ENCODE measurements around the gene POC1A. TPM values are rescaled to one million over a fixed set of nuclear protein-coding genes. Genes with fewer than 3 reads are reported as not detected.

POC1A gene
- total RNA-seq, 1 donor: 10.0 TPM

DNA sequence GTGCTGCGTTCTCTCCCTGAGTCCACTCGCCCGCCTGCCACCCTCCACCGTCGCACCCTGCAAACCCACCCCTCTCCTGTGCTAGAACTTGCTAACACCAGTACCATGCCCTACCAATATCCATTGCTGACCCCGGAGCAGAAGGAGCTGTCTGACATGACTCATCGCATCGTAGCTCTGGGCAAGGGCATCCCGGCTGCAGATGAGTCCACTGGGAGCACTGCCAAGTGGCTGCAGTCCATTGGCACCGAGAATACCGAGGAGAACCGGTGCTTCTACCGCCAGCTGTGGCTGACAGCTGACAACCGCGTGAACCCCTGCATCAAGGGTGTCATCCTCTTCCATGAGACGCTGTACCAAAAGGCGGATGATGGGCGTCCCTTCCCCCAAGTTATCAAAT, 38.8 kb upstream of the POC1A start:
- no peak overlapping the region for H3K4me3 ChIP-seq (ENCODE audit: low read depth, low read length)
- TF ChIP-seq, protein P1, sequence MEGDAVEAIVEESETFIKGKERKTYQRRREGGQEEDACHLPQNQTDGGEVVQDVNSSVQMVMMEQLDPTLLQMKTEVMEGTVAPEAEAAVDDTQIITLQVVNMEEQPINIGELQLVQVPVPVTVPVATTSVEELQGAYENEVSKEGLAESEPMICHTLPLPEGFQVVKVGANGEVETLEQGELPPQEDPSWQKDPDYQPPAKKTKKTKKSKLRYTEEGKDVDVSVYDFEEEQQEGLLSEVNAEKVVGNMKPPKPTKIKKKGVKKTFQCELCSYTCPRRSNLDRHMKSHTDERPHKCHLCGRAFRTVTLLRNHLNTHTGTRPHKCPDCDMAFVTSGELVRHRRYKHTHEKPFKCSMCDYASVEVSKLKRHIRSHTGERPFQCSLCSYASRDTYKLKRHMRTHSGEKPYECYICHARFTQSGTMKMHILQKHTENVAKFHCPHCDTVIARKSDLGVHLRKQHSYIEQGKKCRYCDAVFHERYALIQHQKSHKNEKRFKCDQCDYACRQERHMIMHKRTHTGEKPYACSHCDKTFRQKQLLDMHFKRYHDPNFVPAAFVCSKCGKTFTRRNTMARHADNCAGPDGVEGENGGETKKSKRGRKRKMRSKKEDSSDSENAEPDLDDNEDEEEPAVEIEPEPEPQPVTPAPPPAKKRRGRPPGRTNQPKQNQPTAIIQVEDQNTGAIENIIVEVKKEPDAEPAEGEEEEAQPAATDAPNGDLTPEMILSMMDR (IDR thresholded peaks at IDR 0.05; ENCODE audit: insufficient read depth, low read length): no peak
- DNase-seq (ENCODE audit: low read depth): no peak

DNA sequence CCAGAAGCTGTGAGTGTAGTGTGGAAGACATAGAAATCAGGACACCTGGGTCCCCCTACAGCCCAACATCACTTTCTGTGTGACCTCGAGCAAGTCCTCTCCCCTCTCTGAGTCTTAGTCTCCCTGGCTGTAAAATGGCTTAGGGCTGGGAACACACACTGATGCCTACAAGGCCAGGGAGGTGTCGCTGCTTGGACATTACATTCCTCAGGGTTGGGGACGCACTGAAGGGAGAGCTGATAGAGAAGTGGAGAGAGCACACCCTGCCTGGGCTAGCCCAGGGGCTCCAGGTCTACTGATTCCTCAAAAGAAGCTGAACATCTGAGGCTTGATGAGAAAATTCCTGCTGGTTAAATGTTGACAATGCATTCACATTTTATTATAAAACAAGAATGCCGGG, 37.4 kb upstream of the POC1A start:
- no peak overlapping the region for H3K4me3 ChIP-seq (ENCODE audit: low read depth, low read length)
- TF ChIP-seq, protein P1 (IDR thresholded peaks at IDR 0.05; ENCODE audit: insufficient read depth, low read length): no peak
- no peak for DNase-seq (ENCODE audit: low read depth)

DNA sequence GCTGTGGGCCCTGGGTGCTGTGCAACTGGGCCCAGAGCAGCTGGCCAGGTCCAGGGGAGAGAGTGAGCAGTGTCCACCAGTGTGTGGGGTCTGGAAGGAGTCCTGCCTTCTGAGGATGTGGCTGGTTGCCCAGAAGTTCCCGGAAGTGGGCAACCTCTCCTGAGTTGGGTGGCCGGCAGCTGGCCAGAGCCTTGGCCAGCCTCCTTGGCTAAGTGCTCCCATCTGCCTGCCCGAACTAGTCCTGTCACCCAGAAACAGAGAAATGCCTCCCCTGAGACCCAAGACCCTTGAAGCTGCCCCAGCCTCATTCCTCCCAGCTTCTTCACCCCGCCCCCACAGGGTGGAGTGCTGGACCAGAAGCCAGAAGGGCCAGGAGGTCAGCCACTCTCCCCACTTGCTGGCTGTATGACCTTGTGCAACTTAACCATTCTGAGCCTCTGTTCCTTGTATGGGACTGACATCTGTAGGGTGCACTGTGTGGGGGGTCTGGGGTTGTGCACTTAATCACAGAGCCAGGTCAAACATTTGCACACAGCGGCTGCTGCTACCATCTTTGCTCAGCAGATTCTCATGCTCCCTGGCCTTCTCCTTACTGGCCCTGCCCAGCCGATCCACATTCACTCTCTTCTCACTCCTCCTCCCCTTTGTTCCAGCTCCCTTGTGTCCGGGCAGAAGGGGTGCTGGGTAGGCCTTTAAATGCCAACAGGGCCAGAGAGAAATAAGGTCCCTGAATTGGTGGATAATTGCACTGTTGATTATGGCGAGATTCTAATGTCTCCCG, 36.3 kb upstream of the POC1A start:
- peak; percentile 80 for DNase-seq (ENCODE audit: low read depth)
- no peak overlapping the region for H3K4me3 ChIP-seq (ENCODE audit: low read depth, low read length)
- TF ChIP-seq, protein P1 (IDR thresholded peaks at IDR 0.05; ENCODE audit: insufficient read depth, low read length): no peak

DNA sequence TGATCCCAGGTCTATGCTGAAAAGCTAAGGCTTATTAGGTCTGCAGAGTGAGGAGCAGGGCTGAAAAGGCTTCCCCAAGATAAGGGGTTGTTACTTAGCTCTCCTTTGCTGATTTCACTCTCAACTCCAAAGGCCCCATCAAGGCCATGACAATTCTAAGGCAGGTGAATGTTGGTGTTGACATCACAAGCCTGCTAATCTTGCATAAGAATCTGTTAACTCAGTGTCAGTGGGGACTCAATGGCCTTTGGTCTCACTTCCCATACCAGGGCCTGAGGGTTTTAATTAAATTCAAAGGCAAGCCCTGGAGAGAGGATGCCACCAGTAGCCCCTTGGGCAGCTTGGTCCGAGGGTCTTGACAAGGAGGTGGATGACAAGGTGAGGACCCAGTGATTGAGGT, 34.3 kb upstream of the POC1A start:
- TF ChIP-seq, protein P1 (IDR thresholded peaks at IDR 0.05; ENCODE audit: insufficient read depth, low read length): no peak
- H3K4me3 ChIP-seq (ENCODE audit: low read depth, low read length): no peak overlapping the region
- DNase-seq (ENCODE audit: low read depth): no peak

DNA sequence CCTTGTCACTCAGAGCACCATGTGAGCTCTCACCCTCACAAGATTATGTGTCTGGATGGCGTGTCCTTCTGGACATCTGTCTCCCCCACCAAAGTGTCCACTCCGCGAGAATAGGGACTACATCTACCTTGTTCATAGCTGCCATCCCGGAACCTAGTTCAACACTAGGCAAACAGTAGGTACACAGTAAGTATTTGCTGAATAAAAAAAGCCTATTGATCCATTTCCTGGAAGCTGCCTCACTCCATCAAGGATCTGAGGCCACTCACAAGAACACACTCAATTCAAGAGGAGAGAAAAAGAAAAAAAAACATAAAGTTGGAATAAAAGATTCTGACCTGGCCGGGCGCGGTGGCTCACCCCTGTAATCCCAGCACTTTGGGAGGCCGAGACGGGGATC, 32.5 kb upstream of the POC1A start:
- H3K4me3 ChIP-seq (ENCODE audit: low read depth, low read length): no peak overlapping the region
- TF ChIP-seq, protein P1 (IDR thresholded peaks at IDR 0.05; ENCODE audit: insufficient read depth, low read length): no peak
- DNase-seq (ENCODE audit: low read depth): no peak

DNA sequence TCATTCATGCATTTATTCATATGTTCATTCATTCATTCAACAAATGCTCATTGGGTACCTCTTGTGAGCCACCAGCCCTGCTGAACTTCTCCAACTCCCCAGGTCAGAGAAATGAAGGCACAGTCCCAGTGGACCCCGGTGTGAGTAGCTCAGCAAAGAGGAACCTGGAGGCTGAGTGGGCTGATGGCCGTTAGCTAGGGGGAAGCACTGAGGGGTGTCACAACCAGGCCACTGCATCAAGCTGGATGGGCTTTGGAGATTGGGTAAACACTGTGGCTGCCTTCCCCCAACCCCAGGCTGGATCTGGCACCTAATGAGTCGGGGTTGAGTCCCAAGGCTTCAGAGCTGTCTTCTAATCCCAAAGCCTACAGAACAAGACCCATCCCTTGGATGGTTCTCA, 31.6 kb upstream of the POC1A start:
- no peak overlapping the region for H3K4me3 ChIP-seq (ENCODE audit: low read depth, low read length)
- TF ChIP-seq, protein P1 (IDR thresholded peaks at IDR 0.05; ENCODE audit: insufficient read depth, low read length): no peak
- no peak for DNase-seq (ENCODE audit: low read depth)

DNA sequence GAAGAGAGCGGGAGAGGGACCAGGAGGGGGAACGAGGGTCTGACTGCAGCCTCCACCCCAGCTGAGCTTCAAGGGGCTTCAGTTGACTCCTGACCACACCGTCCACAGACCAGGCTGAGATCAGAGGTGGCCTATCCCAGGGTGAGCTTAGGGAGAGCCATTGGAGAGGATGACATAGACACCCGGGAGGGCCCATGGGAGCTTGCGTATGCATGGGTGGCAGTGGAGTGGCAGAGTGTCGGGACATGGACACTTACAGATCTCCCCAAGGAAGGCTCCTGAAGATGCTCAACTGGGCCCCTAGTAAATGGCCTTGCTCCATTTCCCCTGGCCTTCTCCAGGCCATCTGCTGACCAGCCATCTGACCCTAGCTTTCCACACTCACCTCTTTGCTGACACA, 31.1 kb upstream of the POC1A start:
- H3K4me3 ChIP-seq (ENCODE audit: low read depth, low read length): no peak overlapping the region
- TF ChIP-seq, protein P1 (IDR thresholded peaks at IDR 0.05; ENCODE audit: insufficient read depth, low read length): no peak
- no peak for DNase-seq (ENCODE audit: low read depth)
